ENCODE results near the gene ERRFI1. TPM values are rescaled to one million over a fixed set of nuclear protein-coding genes. Genes with fewer than 3 reads are reported as not detected.

ERRFI1 gene
- total RNA-seq, 1 experiment from 2014 or later, result 83.0 TPM

GRCh38 chr1:7987528-7987927, 38.6 kb downstream of the ERRFI1 start:
- no peak for TF ChIP-seq CTCF (IDR thresholded peaks at IDR 0.05; ENCODE audit: unreplicated experiment)
- BruUV-seq (replicated peaks), result no TSS peak
- no peak overlapping the region for H3K4me3 Mint-ChIP-seq (ENCODE audit: low read depth, unreplicated experiment)
- H3K9me3 Mint-ChIP-seq (ENCODE audit: low read depth, unreplicated experiment), result peaks cover 3% of the 10 kb centered on the region
- H3K4me1 Mint-ChIP-seq (ENCODE audit: low read depth, unreplicated experiment), result no peaks in the 10 kb centered on the region
- no peaks in the 10 kb centered on the region for H3K27me3 Mint-ChIP-seq (ENCODE audit: unreplicated experiment)
- H3K36me3 Mint-ChIP-seq (ENCODE audit: insufficient read depth, unreplicated experiment), result peaks cover 31% of the 10 kb centered on the region
- CTCF ChIA-PET, result no interaction called here
- DNase-seq, result no peak
- H3K27ac Mint-ChIP-seq (ENCODE audit: unreplicated experiment), result no peak overlapping the region
- intact Hi-C loops (cut with micrococcal nuclease; ENCODE audit: unreplicated experiment), result no loop called here

GRCh38 chr1:7985851-7986612, 40.1 kb downstream of the ERRFI1 start:
- H3K9me3 Mint-ChIP-seq (ENCODE audit: low read depth, unreplicated experiment), result peaks cover 3% of the 10 kb centered on the region
- CTCF ChIA-PET, result no interaction called here
- no TSS peak for BruUV-seq (replicated peaks)
- H3K4me3 Mint-ChIP-seq (ENCODE audit: low read depth, unreplicated experiment), result no peak overlapping the region
- no peaks in the 10 kb centered on the region for H3K27me3 Mint-ChIP-seq (ENCODE audit: unreplicated experiment)
- no peak for TF ChIP-seq CTCF (IDR thresholded peaks at IDR 0.05; ENCODE audit: unreplicated experiment)
- DNase-seq, result no peak
- peaks cover 37% of the 10 kb centered on the region for H3K36me3 Mint-ChIP-seq (ENCODE audit: insufficient read depth, unreplicated experiment)
- H3K27ac Mint-ChIP-seq (ENCODE audit: unreplicated experiment), result no peak overlapping the region
- intact Hi-C loops (cut with micrococcal nuclease; ENCODE audit: unreplicated experiment), result no loop called here
- H3K4me1 Mint-ChIP-seq (ENCODE audit: low read depth, unreplicated experiment), result no peaks in the 10 kb centered on the region

- H3K27me3 Mint-ChIP-seq (ENCODE audit: unreplicated experiment), result no peaks in the 10 kb centered on the region
- intact Hi-C loops (cut with micrococcal nuclease; ENCODE audit: unreplicated experiment), result no loop called here
- no peak overlapping the region for H3K4me3 Mint-ChIP-seq (ENCODE audit: low read depth, unreplicated experiment)
- CTCF ChIA-PET, result no interaction called here
- no peak overlapping the region for H3K27ac Mint-ChIP-seq (ENCODE audit: unreplicated experiment)
- H3K9me3 Mint-ChIP-seq (ENCODE audit: low read depth, unreplicated experiment), result no peaks in the 10 kb centered on the region
- peaks cover 44% of the 10 kb centered on the region for H3K36me3 Mint-ChIP-seq (ENCODE audit: insufficient read depth, unreplicated experiment)
- BruUV-seq (replicated peaks), result no TSS peak
- DNase-seq, result no peak
- TF ChIP-seq CTCF (IDR thresholded peaks at IDR 0.05; ENCODE audit: unreplicated experiment), result no peak
- H3K4me1 Mint-ChIP-seq (ENCODE audit: low read depth, unreplicated experiment), result no peaks in the 10 kb centered on the region
Measured at GRCh38 chr1:7984811-7985210, 41.3 kb downstream of the ERRFI1 start.

- Mint-ChIP-seq H3K27ac (ENCODE audit: unreplicated experiment) (no peak overlapping the region), H3K36me3 (ENCODE audit: insufficient read depth, unreplicated experiment) (peaks cover 44% of the 10 kb centered on the region), H3K4me3 (ENCODE audit: low read depth, unreplicated experiment) (no peak overlapping the region), H3K4me1 (ENCODE audit: low read depth, unreplicated experiment) (no peaks in the 10 kb centered on the region), H3K9me3 (ENCODE audit: low read depth, unreplicated experiment) (no peaks in the 10 kb centered on the region), H3K27me3 (ENCODE audit: unreplicated experiment) (no peaks in the 10 kb centered on the region)
- intact Hi-C loops (cut with micrococcal nuclease; ENCODE audit: unreplicated experiment), result loop anchor here (2.0 kb wide), 1 partner anchor 366 kb away; no protein-coding TSS in a partner anchor
- BruUV-seq (replicated peaks), result no TSS peak
- CTCF ChIA-PET, result interaction anchor here (0.5 to 1.7 kb wide), 2 partner anchors 331 to 741 kb away, joined by 3 to 5 read pairs; no protein-coding TSS in a partner anchor
- TF ChIP-seq CTCF (IDR thresholded peaks at IDR 0.05; ENCODE audit: unreplicated experiment), result no peak
- no peak for DNase-seq
Measured at GRCh38 chr1:7983086-7983778, 42.9 kb downstream of the ERRFI1 start.
